HG03196 (cell line): Measurements from ENCODE around the gene SEC14L1.
"Not testable (repeated sequence)": the region's sequence is repeated elsewhere in the genome, so short reads cannot be mapped to it uniquely, and the experiment has no call there.

Experiments
- ATAC-seq: cut with Tn5 transposase; IDR thresholded peaks from one replicate; pipeline ENCODE4 v1.9.1; 2021; ENCODE audit not compliant: unreplicated experiment

The SEC14L1 gene

GRCh38 chr17:77115947-77116346, 24.8 kb upstream of the SEC14L1 start:
- ATAC-seq, result no peak

GRCh38 chr17:77116371-77116860, 24.4 kb upstream of the SEC14L1 start:
- no peak for ATAC-seq

GRCh38 chr17:77117415-77117814, 23.4 kb upstream of the SEC14L1 start:
- no peak for ATAC-seq

- ATAC-seq, result no peak
Observed at GRCh38 chr17:77118251-77118928, 22.4 kb upstream of the SEC14L1 start.

GRCh38 chr17:77119668-77120301, 21.0 kb upstream of the SEC14L1 start:
- no peak for ATAC-seq

- no peak for ATAC-seq
Observed at GRCh38 chr17:77120868-77121267, 19.9 kb upstream of the SEC14L1 start.

GRCh38 chr17:77124192-77124889, 16.4 kb upstream of the SEC14L1 start:
- ATAC-seq, result no peak

GRCh38 chr17:77125432-77125901, 15.3 kb upstream of the SEC14L1 start:
- ATAC-seq, result no peak

GRCh38 chr17:77126519-77126918, 14.2 kb upstream of the SEC14L1 start:
- no peak for ATAC-seq

- ATAC-seq, result no peak
Observed at GRCh38 chr17:77127735-77128361, 12.9 kb upstream of the SEC14L1 start.

GRCh38 chr17:77128896-77129567, 11.7 kb upstream of the SEC14L1 start:
- no peak for ATAC-seq

GRCh38 chr17:77129568-77130301, 11.0 kb upstream of the SEC14L1 start:
- ATAC-seq, result no peak

GRCh38 chr17:77130525-77130924, 10.2 kb upstream of the SEC14L1 start:
- no peak for ATAC-seq

- no peak for ATAC-seq
Observed at GRCh38 chr17:77131904-77132303, 8.9 kb upstream of the SEC14L1 start.

GRCh38 chr17:77132411-77133086, 8.2 kb upstream of the SEC14L1 start:
- ATAC-seq, result no peak

- ATAC-seq, result no peak
Observed at GRCh38 chr17:77133087-77133638, 7.6 kb upstream of the SEC14L1 start.

GRCh38 chr17:77136420-77136767, 4.4 kb upstream of the SEC14L1 start:
- no peak for ATAC-seq

- no peak for ATAC-seq
Observed at GRCh38 chr17:77137111-77137510, 3.7 kb upstream of the SEC14L1 start.

GRCh38 chr17:77137886-77138285, 2.9 kb upstream of the SEC14L1 start:
- not testable (repeated sequence) for ATAC-seq
